ENCODE data around the gene NUCKS1. TPM values are rescaled to one million over a fixed set of nuclear protein-coding genes. Genes with fewer than 3 reads are reported as not detected.

The NUCKS1 gene
- 195 TPM for total RNA-seq

GRCh38 chr1:205750138-205751035 is at the start of gene NUCKS1:
Gene NUCKS1 (minus strand): TSS chr1:205750182. CDS start chr1:205749973, 209 bp downstream.

GRCh38 chr1:205775015-205775716 is 25.2 kb upstream of the NUCKS1 start, which contains the start of gene RAB29:
Gene RAB29 (minus strand): TSS chr1:205775482. CDS start chr1:205774956, 526 bp downstream.

GRCh38 chr1:205680073-205680851 is 69.7 kb downstream of the NUCKS1 start, which contains the start of gene SLC45A3:
Gene SLC45A3 (minus strand): TSS chr1:205680509. CDS start chr1:205664656, 15,853 bp downstream.

Other genes starting within 250 kb of the NUCKS1 start
- 7.0 TPM for gene CDK18, start 245.5 kb downstream of the NUCKS1 start, total RNA-seq
- 25.3 TPM for gene ELK4, start 118.2 kb downstream of the NUCKS1 start, total RNA-seq
- 3.1 TPM for gene SLC45A3, start 69.7 kb downstream of the NUCKS1 start, total RNA-seq
- 9.3 TPM for gene RAB29, start 25.3 kb upstream of the NUCKS1 start, total RNA-seq
- gene SLC41A1, start 63.0 kb upstream of the NUCKS1 start, total RNA-seq: 33.6 TPM
- not detected for gene PM20D1, start 100.0 kb upstream of the NUCKS1 start, total RNA-seq
- not detected for gene SLC26A9, start 193.3 kb upstream of the NUCKS1 start, total RNA-seq

Data from camera-type eye (tissue), 1 donor.